Measurements from ENCODE around the gene EXOC4. TPM values are rescaled to one million over a fixed set of nuclear protein-coding genes. Genes with fewer than 3 reads are reported as not detected.

EXOC4 gene
- total and polyA plus RNA-seq, 2 of the 13 experiments (the other 11 are each of a cell fraction or from before 2014, with no cell fraction given) = 22.5 to 39.0 TPM

- TF ChIP-seq ZBED4 (CRISPR knock-in tag; IDR thresholded peaks at IDR 0.05; ENCODE audit: borderline replicate concordance) (no peak), ZBTB8A (CRISPR knock-in tag; IDR thresholded peaks at IDR 0.05; ENCODE audit: borderline replicate concordance, low read depth) (no peak)
Observed at GRCh38 chr7:133697585-133697984, 444.7 kb downstream of the EXOC4 start (continued).

- DNase-seq (ENCODE audit: low spot score) (no peak), FAIRE-seq (no peak), ATAC-seq (no peak)
- Histone ChIP-seq H2AFZ (ENCODE audit: low read length) (no peak overlapping the region), H3K9ac (ENCODE audit: insufficient read depth, low read depth, low read length) (no peak overlapping the region), H3K79me2 (ENCODE audit: insufficient read depth, low read length) (no peaks in the 10 kb centered on the region), H3K36me3 (replicated peaks in 1 of 2; ENCODE audit: control insufficient read depth in 1 of 2, insufficient read depth in 2 of 2, low read length in 2 of 2) (no peaks in the 10 kb centered on the region), H4K20me1 (ENCODE audit: insufficient read depth, low read length) (no peaks in the 10 kb centered on the region), H3K9me3 (ENCODE audit: low read length) (no peaks in the 10 kb centered on the region), H3K4me3 (replicated peaks in 1 of 3; ENCODE audit: insufficient read depth in 1 of 3, low read depth in 2 of 3, low read length in 3 of 3) (no peak overlapping the region), H3K27ac (ENCODE audit: extremely low read length, insufficient read depth, low read length) (no peak overlapping the region), H3K4me2 (ENCODE audit: low read depth, low read length) (no peak overlapping the region), H3K4me1 (ENCODE audit: insufficient read depth, low read length) (peaks cover 9% of the 10 kb centered on the region; the same call in 1 of the 2 replicates), H3K27me3 (ENCODE audit: control insufficient read depth in 1 of 2, insufficient read depth in 2 of 2, low read length in 2 of 2) (no peaks in the 10 kb centered on the region)
- CTCF ChIA-PET (ENCODE audit: low intra/inter-chr PET ratio, low total read pairs) = no interaction called here
- intact Hi-C loops (cut with micrococcal nuclease; ENCODE audit: unreplicated experiment) (no loop called here), in situ Hi-C loops (cut with HindIII; ENCODE audit: extremely low pct_ligation_motif_present, low pct_unique_long_range_greater_than_20kb) (no loop called here)
- BruUV-seq (replicated peaks) = no TSS peak
- POLR2A ChIA-PET = no interaction called here
- 95% methylated on average over 6 of the region's 6 CpGs for WGBS (ENCODE audit: low lambda C conversion rate)
- TF ChIP-seq ZBTB8A (CRISPR knock-in tag; IDR thresholded peaks at IDR 0.05; ENCODE audit: borderline replicate concordance, low read depth) (no peak), TMF1 (CRISPR knock-in tag; IDR thresholded peaks at IDR 0.05; ENCODE audit: low read depth) (no peak), RARG (CRISPR knock-in tag; IDR thresholded peaks at IDR 0.05; ENCODE audit: low read depth) (no peak), FOXK2 (IDR thresholded peaks at IDR 0.05) (no peak), SNAPC2 (CRISPR knock-in tag; IDR thresholded peaks at IDR 0.05) (no peak), ZNF124 (CRISPR knock-in tag; IDR thresholded peaks at IDR 0.05) (no peak), SKI (IDR thresholded peaks at IDR 0.05; ENCODE audit: partially characterized antibody) (no peak), ZNF510 (CRISPR knock-in tag; IDR thresholded peaks at IDR 0.05; ENCODE audit: low read depth) (no peak), STAT6 (CRISPR knock-in tag; IDR thresholded peaks at IDR 0.05; ENCODE audit: borderline replicate concordance) (no peak), SIN3A (IDR thresholded peaks at IDR 0.05; ENCODE audit: borderline replicate concordance, low read depth, low read length) (no peak), ZNF616 (CRISPR knock-in tag; IDR thresholded peaks at IDR 0.05; ENCODE audit: low read depth) (no peak), EZH2 (conservative IDR thresholded peaks at IDR 0.05; ENCODE audit: low read depth, low read length) (no peak), ZNF512B (CRISPR knock-in tag; IDR thresholded peaks at IDR 0.05; ENCODE audit: borderline replicate concordance) (no peak), ZNF382 (CRISPR knock-in tag; IDR thresholded peaks at IDR 0.05; ENCODE audit: borderline replicate concordance) (no peak)
Observed at GRCh38 chr7:133698127-133698526, 445.2 kb downstream of the EXOC4 start.

Measured in HepG2 (cell line).